IPS-18c (cell line): ENCODE data around the gene ARHGAP12.

Experiments used
- H3K4me3 ChIP-seq: 2 replicates; pipeline ENCODE4 v1.7.0; 2013; ENCODE audit warnings: low read depth, mild to moderate bottlenecking, low read length, moderate library complexity; ENCODE audit not compliant: insufficient read depth
- H3K9me3 ChIP-seq: one replicate; pipeline ENCODE4 v1.6.1; 2013; ENCODE audit warnings: mild to moderate bottlenecking, low read length, moderate library complexity; ENCODE audit not compliant: control insufficient read depth, insufficient read depth

The ARHGAP12 gene

DNA sequence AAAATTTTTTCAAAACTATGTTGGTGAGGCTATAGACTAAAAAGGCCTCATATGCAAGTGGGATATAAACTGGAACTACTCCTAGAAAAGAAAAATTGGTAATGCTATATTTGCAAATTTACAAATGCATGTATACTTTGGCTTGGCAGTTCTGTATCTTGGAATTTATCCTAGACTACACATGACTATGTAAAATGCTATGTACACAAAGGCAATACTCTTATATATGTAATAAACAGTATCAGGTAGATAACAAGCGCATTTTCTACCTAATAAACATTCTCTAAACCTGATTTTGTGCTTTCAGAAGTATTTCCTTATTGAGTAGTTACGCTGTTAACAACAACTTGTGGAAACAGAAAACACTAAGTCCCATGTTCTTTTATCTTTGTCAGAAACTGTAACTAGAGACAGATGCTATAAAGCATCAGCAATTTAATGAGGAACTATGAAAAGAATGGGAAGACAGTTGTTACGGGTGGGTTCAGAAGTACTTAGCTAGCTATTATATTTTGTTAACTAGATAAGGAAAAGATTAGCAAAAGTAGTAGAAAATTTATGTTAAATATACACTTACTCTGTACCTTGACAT, 107.8 kb downstream of the ARHGAP12 start:
- Histone ChIP-seq H3K4me3 (no peak overlapping the region), H3K9me3 (no peaks in the 10 kb centered on the region)

DNA sequence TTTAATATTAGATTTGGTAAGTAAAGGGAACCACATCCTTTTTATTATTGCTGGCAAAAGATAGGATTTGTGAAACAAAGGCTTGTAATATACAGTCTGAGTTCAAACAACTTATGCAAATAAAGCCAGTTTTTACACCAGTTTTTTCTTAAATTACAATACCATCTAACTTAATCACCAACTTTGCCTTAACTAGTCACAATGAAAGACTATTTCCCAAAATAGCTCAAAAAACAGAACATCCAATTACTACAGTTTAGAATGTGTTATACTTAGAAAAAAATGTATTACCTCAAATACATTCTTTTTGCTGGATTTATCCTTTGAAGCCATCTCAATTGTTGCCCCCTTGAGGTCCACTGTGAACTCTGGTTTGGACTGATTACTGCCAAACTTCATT, 108.5 kb downstream of the ARHGAP12 start:
- no peak overlapping the region for H3K4me3 ChIP-seq
- H3K9me3 ChIP-seq = no peaks in the 10 kb centered on the region

GRCh38 chr10:31819391-31819820, 109.2 kb downstream of the ARHGAP12 start:
- Histone ChIP-seq H3K4me3 (no peak overlapping the region), H3K9me3 (no peaks in the 10 kb centered on the region)

DNA sequence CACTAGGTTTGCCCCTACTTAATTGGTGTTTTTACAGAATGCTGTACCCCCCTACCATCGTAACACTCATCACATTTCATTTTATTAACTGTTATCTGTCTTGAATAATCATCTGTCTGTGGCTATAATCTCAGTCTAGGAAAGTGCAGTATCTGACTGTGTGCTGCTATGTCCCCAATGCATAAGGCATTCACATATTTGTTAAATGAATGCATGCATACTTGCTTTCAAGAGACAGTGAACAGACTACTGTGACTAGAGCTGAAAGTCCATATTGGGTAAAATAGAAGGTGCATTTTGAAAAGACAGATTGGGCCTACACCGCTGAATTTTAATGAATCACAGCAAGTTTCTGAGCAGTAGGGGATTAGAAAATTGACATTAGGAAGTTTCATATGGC, 112.3 kb downstream of the ARHGAP12 start:
- Histone ChIP-seq H3K9me3 (no peaks in the 10 kb centered on the region), H3K4me3 (no peak overlapping the region)

DNA sequence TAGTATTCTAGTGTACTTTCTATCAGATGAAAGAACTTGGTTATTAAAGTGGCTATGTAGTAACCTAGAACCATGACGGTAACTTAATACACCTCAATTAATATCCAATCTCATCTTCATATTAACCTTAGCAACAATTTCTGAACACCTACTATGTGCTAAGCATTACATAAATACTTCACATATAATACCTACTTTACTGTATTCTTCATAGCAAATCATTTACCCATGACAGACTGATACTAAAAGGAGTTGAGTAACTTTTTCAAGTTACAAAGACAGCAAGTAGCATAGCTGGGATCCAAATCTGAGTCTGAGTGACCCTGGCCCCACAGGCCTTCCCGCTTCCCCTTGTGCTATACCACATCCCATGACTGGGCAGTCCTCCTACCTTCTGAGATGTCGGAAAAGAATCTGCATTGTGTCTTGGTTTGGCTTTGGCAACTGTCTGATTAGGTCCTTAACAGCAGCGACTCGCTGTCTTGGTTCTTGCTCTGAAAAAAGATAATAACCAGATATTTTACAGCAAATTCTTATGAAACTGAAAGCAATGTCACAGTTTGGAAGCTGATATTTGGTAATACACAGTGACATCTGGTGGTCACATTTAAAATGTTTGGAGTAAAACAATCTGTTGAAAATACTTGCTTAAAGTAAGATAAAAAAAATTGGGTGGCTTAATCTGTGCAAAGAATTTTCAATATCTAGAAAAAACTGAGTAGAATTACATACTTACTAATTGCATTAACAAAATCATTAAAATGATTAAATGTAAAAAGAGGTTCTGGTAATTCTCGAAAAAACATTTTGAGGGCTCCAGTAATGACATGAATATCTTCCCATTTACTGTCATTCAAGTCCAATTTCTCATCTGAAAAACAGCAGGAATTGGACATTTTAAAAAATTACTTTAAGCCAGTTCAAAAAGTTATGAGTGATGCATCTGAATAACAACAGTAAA, 120.1 kb downstream of the ARHGAP12 start:
- Histone ChIP-seq H3K9me3 (no peaks in the 10 kb centered on the region), H3K4me3 (no peak overlapping the region)

GRCh38 chr10:31804352-31804810, 124.2 kb downstream of the ARHGAP12 start:
- H3K4me3 ChIP-seq = no peak overlapping the region
- H3K9me3 ChIP-seq = no peaks in the 10 kb centered on the region

GRCh38 chr10:31803606-31804351, 124.9 kb downstream of the ARHGAP12 start:
- Histone ChIP-seq H3K4me3 (no peak overlapping the region), H3K9me3 (no peaks in the 10 kb centered on the region)

GRCh38 chr10:31799181-31799580, 129.4 kb downstream of the ARHGAP12 start:
- Histone ChIP-seq H3K4me3 (no peak overlapping the region), H3K9me3 (no peaks in the 10 kb centered on the region)

GRCh38 chr10:31792745-31793144, 135.9 kb downstream of the ARHGAP12 start:
- H3K4me3 ChIP-seq = no peak overlapping the region
- no peaks in the 10 kb centered on the region for H3K9me3 ChIP-seq

DNA sequence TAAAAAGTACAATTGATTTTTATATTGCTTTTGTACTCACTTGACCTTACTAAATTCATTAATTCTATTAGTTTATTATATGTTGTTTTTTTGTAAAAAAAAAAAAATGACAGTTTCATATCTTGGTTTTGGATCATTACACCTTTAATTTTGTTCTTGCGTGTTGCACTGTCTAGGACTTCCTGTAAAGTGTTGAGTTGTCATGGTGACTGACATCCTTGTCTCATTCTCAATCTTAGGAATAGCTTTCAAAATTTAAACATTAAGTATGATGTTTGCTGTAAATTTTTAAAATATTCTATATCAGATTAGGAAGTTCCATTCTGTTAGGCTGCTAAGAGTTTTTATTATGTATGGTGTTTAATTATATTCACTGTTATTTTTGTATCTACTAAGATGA, 139.1 kb downstream of the ARHGAP12 start:
- H3K9me3 ChIP-seq = no peaks in the 10 kb centered on the region
- no peak overlapping the region for H3K4me3 ChIP-seq

- Histone ChIP-seq H3K4me3 (no peak overlapping the region), H3K9me3 (no peaks in the 10 kb centered on the region)
These were observed 145.9 kb downstream of the ARHGAP12 start for GRCh38 chr10:31782701-31783100.

- Histone ChIP-seq H3K9me3 (peaks cover 2% of the 10 kb centered on the region), H3K4me3 (no peak overlapping the region)
These were observed 147.9 kb downstream of the ARHGAP12 start for GRCh38 chr10:31780717-31781116.

DNA sequence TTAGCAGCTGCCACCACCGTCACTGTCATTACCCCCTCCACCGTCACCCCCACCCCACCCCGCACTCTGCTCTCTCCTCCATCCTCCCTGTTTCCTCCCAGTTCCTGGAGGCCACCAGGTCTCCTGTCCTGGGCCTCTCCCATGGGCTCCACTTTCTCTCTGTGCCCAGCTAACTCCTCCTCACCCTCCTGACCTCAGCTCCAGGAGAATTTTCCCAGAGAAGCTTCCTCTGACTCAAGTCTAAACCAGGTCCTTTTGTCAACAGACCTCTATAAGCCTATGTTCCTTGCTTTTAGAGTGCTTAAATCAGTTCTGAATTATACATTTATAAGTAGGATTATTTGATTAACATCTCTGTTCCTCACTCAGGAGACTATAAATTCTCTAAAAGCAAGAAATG, 150.0 kb downstream of the ARHGAP12 start:
- Histone ChIP-seq H3K9me3 (peaks cover 2% of the 10 kb centered on the region), H3K4me3 (no peak overlapping the region)

- Histone ChIP-seq H3K9me3 (peaks cover 2% of the 10 kb centered on the region), H3K4me3 (no peak overlapping the region)
These were observed 152.5 kb downstream of the ARHGAP12 start for GRCh38 chr10:31776159-31776558.

- H3K9me3 ChIP-seq = peaks cover 2% of the 10 kb centered on the region
- no peak overlapping the region for H3K4me3 ChIP-seq
These were observed 153.5 kb downstream of the ARHGAP12 start for GRCh38 chr10:31774928-31775650.

GRCh38 chr10:31774299-31774900, 154.2 kb downstream of the ARHGAP12 start:
- peaks cover 2% of the 10 kb centered on the region for H3K9me3 ChIP-seq
- H3K4me3 ChIP-seq = no peak overlapping the region
